ENCODE results near the gene NPTX1.

- TF ChIP-seq POLR2A (IDR thresholded peaks at IDR 0.05) (no peak), CTCF (IDR thresholded peaks at IDR 0.05) (no peak)
These were observed 36.8 kb upstream of the NPTX1 start for GRCh38 chr17:80513201-80513600.

Data from lower leg skin (tissue), 3 donors.